GM06990 (cell line): ENCODE results near the gene BCL6B.

Experiments
- DNase-seq: peaks from one replicate; pipeline ENCODE4 v3.0.0-alpha.2; 2011; ENCODE audit not compliant: insufficient read length; ENCODE audit errors: extremely low read depth
- H3K27me3 ChIP-seq: replicated peaks from 2 replicates; pipeline ENCODE4 v1.6.0; 2011; ENCODE audit warnings: low read length; ENCODE audit not compliant: control insufficient read depth, insufficient read depth
- H3K36me3 ChIP-seq: 2 replicates; pipeline ENCODE4 v1.5.1; 2011; ENCODE audit warnings: low read length; ENCODE audit not compliant: control insufficient read depth, insufficient read depth
- H3K4me3 ChIP-seq: replicated peaks from 2 replicates; pipeline ENCODE4 v1.5.1; 2011; ENCODE audit warnings: low read depth, mild to moderate bottlenecking, control low read depth, low read length
- TF ChIP-seq, protein P1 (sequence below): IDR thresholded peaks from 2 replicates; pipeline ENCODE4 v1.5.1; 2011; ENCODE audit warnings: low read length, control low read depth, mild to moderate bottlenecking, inconsistent platforms; ENCODE audit not compliant: insufficient read depth, poor library complexity, severe bottlenecking

BCL6B gene

GRCh38 chr17:7078711-7079110, 55.9 kb downstream of the BCL6B start:
- TF ChIP-seq, protein P1, sequence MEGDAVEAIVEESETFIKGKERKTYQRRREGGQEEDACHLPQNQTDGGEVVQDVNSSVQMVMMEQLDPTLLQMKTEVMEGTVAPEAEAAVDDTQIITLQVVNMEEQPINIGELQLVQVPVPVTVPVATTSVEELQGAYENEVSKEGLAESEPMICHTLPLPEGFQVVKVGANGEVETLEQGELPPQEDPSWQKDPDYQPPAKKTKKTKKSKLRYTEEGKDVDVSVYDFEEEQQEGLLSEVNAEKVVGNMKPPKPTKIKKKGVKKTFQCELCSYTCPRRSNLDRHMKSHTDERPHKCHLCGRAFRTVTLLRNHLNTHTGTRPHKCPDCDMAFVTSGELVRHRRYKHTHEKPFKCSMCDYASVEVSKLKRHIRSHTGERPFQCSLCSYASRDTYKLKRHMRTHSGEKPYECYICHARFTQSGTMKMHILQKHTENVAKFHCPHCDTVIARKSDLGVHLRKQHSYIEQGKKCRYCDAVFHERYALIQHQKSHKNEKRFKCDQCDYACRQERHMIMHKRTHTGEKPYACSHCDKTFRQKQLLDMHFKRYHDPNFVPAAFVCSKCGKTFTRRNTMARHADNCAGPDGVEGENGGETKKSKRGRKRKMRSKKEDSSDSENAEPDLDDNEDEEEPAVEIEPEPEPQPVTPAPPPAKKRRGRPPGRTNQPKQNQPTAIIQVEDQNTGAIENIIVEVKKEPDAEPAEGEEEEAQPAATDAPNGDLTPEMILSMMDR, result no peak
- no peak for DNase-seq
- Histone ChIP-seq H3K27me3 (no peaks in the 10 kb centered on the region; the same call in 1 of the 2 replicates), H3K36me3 (no peaks in the 10 kb centered on the region), H3K4me3 (no peak overlapping the region)
